Measurements from ENCODE around the gene NINJ2.

Gene NINJ2

GRCh38 chr12:638953-639557 lies 24.2 kb downstream of the NINJ2 start:
- Histone ChIP-seq H3K27ac (no peak overlapping the region), H3K4me3 (ENCODE audit: low read depth, low read length) (no peak overlapping the region), H3K9me3 (ENCODE audit: control insufficient read depth, low read length) (no peaks in the 10 kb centered on the region), H3K4me2 (ENCODE audit: low read length) (no peak overlapping the region), H3K4me1 (peaks cover 5% of the 10 kb centered on the region), H3K79me2 (no peaks in the 10 kb centered on the region), H3K27me3 (ENCODE audit: control insufficient read depth, insufficient read depth, low read length) (no peaks in the 10 kb centered on the region), H3K36me3 (ENCODE audit: control insufficient read depth, insufficient read depth, low read length) (no peaks in the 10 kb centered on the region), H3K9ac (no peak overlapping the region), H2AFZ (no peak overlapping the region)
- TF ChIP-seq, protein P1, sequence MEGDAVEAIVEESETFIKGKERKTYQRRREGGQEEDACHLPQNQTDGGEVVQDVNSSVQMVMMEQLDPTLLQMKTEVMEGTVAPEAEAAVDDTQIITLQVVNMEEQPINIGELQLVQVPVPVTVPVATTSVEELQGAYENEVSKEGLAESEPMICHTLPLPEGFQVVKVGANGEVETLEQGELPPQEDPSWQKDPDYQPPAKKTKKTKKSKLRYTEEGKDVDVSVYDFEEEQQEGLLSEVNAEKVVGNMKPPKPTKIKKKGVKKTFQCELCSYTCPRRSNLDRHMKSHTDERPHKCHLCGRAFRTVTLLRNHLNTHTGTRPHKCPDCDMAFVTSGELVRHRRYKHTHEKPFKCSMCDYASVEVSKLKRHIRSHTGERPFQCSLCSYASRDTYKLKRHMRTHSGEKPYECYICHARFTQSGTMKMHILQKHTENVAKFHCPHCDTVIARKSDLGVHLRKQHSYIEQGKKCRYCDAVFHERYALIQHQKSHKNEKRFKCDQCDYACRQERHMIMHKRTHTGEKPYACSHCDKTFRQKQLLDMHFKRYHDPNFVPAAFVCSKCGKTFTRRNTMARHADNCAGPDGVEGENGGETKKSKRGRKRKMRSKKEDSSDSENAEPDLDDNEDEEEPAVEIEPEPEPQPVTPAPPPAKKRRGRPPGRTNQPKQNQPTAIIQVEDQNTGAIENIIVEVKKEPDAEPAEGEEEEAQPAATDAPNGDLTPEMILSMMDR (IDR thresholded peaks at IDR 0.05), result no peak

GRCh38 chr12:636632-637031 lies 26.6 kb downstream of the NINJ2 start:
- Histone ChIP-seq H3K79me2 (no peaks in the 10 kb centered on the region), H3K9ac (no peak overlapping the region), H3K4me2 (ENCODE audit: low read length) (no peak overlapping the region), H3K9me3 (ENCODE audit: control insufficient read depth, low read length) (no peaks in the 10 kb centered on the region), H3K4me3 (ENCODE audit: low read depth, low read length) (no peak overlapping the region), H3K27me3 (ENCODE audit: control insufficient read depth, insufficient read depth, low read length) (no peaks in the 10 kb centered on the region), H2AFZ (no peak overlapping the region), H3K27ac (no peak overlapping the region), H3K4me1 (no peaks in the 10 kb centered on the region), H3K36me3 (ENCODE audit: control insufficient read depth, insufficient read depth, low read length) (no peaks in the 10 kb centered on the region)
- TF ChIP-seq, protein P1 (IDR thresholded peaks at IDR 0.05), result no peak

DNA sequence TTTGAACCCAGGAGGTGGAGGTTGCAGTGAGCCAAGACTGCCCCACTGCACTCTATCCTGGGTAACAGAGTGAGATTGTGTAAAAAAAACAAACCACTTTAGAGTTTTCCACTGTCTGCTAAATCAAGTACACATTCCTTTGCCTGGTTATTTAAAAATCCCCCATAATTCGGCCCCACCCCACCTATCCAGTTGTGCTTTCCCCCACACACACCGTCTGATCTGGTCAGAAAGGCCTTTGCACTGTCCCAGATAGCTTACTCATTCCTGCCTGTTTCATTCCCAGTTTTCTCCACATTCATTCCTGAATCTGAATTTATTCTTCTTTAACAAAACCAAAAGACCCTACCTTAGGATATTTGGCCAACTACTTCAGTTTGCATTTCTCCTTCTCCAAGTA lies 29.5 kb downstream of the NINJ2 start:
- Histone ChIP-seq H3K27ac (no peak overlapping the region), H3K27me3 (ENCODE audit: control insufficient read depth, insufficient read depth, low read length) (no peaks in the 10 kb centered on the region), H3K9ac (no peak overlapping the region), H3K36me3 (ENCODE audit: control insufficient read depth, insufficient read depth, low read length) (no peaks in the 10 kb centered on the region), H3K79me2 (no peaks in the 10 kb centered on the region), H3K4me3 (ENCODE audit: low read depth, low read length) (no peak overlapping the region), H3K4me1 (no peaks in the 10 kb centered on the region), H2AFZ (no peak overlapping the region), H3K9me3 (ENCODE audit: control insufficient read depth, low read length) (no peaks in the 10 kb centered on the region), H3K4me2 (ENCODE audit: low read length) (no peak overlapping the region)
- TF ChIP-seq, protein P1 (IDR thresholded peaks at IDR 0.05), result no peak

DNA sequence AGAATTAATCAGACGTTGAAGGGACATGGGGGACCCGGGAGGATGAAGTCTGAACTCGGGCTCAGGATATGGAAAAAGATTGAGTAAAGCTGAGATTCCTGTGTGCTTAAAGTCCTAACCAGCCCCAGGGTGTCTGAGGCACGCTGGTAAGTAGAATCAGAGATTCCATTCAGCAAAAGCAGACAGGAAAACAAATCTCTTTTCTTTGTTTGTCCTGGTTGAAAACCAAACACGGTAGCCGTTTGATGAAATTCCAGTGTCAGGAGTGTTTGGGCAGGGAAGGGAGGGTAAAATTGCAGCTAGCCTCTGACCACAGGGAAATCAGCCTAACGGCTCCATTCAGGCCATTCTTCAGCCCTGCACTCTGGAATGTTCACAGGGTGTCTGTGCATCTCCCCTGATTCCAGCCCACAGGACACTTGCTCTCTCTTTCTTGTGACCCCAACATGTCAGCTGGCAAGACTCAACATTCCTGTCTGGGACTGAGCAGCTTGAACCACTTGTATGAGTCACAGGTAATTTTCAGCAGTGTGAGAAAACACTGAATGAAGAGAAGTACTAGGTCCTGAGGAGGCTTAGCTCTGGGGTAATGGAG lies 31.0 kb downstream of the NINJ2 start:
- H3K36me3 ChIP-seq (ENCODE audit: control insufficient read depth, insufficient read depth, low read length), result no peaks in the 10 kb centered on the region
- no peaks in the 10 kb centered on the region for H3K4me1 ChIP-seq
- no peaks in the 10 kb centered on the region for H3K79me2 ChIP-seq
- H3K4me3 ChIP-seq (ENCODE audit: low read depth, low read length), result no peak overlapping the region
- H3K4me2 ChIP-seq (ENCODE audit: low read length), result no peak overlapping the region
- H2AFZ ChIP-seq, result no peak overlapping the region
- H3K9me3 ChIP-seq (ENCODE audit: control insufficient read depth, low read length), result no peaks in the 10 kb centered on the region
- H3K27ac ChIP-seq, result no peak overlapping the region
- TF ChIP-seq, protein P1 (IDR thresholded peaks at IDR 0.05), result no peak
- no peak overlapping the region for H3K9ac ChIP-seq
- H3K27me3 ChIP-seq (ENCODE audit: control insufficient read depth, insufficient read depth, low read length), result no peaks in the 10 kb centered on the region
